Stimulated activated CD8-positive, alpha-beta memory T cell treated with anti-CD3 and anti-CD28 coated beads, Interleukin-15, amount 100 ng/mL, for 1 hour (primary cell): ENCODE results near the gene CMTM8.

Experiments
- DNase-seq: peaks from one replicate; pipeline ENCODE4 v3.0.0-alpha.2; 2020; ENCODE audit warnings: low read depth

Gene CMTM8

GRCh38 chr3:32412887-32413286, 174.4 kb downstream of the CMTM8 start:
- DNase-seq, result no peak

GRCh38 chr3:32413845-32414521, 175.5 kb downstream of the CMTM8 start:
- DNase-seq, result no peak

- DNase-seq, result no peak
Observed at GRCh38 chr3:32414522-32415202, 176.2 kb downstream of the CMTM8 start.

GRCh38 chr3:32419742-32420125, 181.3 kb downstream of the CMTM8 start:
- DNase-seq, result no peak
